Stimulated activated CD8-positive, alpha-beta memory T cell treated with anti-CD3 and anti-CD28 coated beads, Interleukin-4, amount 100 ng/mL, for 24 hours (primary cell): Measurements from ENCODE around the gene PTGES2.

Experiments used
- DNase-seq: peaks from one replicate; pipeline ENCODE4 v3.0.0-alpha.2; 2020; ENCODE audit warnings: low read depth

The PTGES2 gene

DNA sequence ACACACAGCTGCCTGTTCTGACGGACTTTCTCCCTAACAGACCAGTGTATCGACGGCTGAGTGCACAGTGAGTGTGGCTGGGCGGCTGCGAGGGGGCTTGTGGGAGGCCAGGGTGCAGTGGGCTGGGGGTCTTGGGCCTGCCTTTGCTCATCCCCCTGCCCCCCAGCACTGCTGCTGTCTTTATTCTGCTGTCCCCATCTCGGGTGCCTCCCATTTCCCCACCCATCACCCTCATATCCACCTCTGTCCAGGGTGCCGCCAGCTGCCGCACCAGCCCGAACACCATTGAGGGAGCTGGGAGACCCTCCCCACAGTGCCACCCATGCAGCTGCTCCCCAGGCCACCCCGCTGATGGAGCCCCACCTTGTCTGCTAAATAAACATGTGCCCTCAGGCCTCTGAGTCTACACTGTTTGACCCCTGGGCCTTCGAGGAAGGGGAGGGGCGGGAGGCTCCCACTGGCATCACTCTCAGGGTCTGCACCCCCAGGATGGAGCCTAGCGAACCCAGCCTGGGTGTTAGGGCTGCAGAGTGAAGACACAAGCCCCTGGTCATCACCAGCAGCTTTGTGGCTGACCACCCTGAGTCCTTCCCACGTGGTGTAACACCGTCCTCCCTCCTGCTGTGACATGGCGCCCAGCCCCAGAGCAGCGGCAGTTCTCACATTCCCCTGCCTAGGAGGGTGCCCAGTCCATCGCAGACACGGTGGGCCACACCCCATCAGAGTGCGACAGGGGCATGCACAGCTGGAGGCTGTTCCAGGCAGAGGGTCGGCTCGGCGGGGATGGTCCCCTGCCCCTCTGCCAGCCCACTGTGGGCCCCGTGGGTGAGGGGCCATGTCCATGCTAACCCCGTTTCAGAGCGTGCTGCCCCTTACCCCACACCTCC is 25.8 kb upstream of the PTGES2 start:
- DNase-seq, result no peak

- no peak for DNase-seq
These were observed 24.9 kb upstream of the PTGES2 start for GRCh38 chr9:128152133-128153059.

DNA sequence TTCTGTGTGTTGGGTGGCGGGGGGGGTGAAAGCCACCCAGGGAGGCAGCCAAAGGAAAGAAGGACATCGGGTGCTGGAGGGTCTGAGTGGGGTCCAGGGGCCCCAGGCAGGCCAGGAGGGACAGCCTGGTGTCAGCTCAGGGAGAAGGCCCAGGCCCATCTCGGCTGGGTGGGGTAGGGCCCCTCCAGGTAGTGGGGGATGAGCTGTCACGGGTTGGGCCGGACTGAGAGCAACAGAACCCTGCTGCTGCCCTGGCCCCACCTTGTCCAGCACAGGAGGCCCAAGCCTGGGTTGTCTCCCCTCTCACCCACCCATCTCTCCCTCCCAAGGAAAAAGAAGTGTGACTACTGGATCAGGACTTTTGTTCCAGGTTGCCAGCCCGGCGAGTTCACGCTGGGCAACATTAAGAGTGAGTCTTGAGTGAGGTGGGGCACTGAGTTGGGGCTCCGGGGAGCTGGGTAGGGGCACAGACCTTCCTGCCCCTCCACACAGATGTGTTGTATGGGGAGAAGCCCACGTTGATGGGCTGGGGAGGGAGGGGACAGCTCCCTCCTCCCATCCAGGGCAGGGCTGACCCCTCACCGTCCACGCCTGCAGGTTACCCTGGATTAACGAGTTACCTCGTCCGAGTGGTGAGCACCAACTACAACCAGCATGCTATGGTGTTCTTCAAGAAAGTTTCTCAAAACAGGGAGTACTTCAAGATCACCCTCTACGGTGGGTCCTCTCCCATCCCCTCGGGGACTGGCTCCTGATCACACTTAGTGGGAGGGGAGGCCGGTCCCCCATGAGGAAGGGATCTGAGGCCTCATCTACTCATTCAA is 24.0 kb upstream of the PTGES2 start:
- DNase-seq, result no peak

GRCh38 chr9:128150594-128151308 is 23.2 kb upstream of the PTGES2 start:
- DNase-seq, result no peak

DNA sequence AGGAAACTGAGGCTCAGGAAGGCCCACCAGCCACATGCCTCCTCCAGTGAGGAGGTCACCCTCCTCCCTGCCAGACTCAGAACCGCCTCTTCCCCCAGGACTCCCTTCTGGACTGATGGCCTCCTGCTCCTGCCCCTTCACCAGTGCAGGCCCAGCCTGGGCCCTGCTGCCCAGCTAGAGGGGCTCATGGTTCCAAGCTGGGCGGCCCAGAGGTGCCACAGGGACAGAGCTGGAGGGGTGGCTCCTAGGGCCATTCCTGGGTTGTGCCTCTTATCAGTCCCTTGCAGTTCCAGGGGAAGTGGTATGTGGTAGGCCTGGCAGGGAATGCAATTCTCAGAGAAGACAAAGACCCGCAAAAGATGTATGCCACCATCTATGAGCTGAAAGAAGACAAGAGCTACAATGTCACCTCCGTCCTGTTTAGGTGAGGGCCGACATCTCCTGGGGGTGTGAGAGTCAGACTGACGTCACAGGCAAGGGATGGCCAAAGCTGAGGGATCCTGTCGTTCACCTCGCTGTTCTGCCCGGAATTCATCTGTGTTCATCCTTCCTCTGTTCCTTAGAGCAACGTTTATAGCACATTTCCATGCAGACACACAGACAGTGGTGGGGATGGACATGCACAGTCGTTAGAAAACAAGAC is 22.5 kb upstream of the PTGES2 start:
- no peak for DNase-seq

DNA sequence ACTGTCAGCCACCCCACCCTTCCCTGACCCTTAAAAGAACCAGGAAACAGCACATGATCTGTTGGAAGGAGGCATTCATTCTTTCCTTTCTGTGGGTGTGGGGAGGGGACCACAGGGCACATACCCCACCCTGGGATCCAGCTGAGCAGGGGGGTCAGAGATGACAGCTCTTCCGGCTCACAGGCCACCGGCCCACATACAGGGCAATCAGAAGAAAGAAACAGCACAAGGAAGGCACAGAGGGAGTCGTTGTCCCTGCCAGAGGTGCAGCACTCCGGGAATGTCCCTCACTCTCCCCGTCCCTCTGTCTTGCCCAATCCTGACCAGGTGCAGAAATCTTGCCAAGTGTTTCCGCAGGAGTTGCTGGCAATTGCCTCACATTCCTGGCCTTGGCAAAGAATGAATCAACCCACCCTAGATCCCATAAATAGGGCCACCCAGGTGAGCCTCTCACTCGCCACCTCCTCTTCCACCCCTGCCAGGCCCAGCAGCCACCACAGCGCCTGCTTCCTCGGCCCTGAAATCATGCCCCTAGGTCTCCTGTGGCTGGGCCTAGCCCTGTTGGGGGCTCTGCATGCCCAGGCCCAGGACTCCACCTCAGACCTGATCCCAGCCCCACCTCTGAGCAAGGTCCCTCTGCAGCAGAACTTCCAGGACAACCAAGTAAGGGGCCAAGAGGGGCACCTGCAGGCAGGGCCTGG is 21.6 kb upstream of the PTGES2 start, which contains the start of gene LCN2:
Gene LCN2, plus strand, starts transcription at position 453 of the 701 bp plus-strand sequence. Its CDS starts 73 bp downstream, at position 526.
- no peak for DNase-seq

DNA sequence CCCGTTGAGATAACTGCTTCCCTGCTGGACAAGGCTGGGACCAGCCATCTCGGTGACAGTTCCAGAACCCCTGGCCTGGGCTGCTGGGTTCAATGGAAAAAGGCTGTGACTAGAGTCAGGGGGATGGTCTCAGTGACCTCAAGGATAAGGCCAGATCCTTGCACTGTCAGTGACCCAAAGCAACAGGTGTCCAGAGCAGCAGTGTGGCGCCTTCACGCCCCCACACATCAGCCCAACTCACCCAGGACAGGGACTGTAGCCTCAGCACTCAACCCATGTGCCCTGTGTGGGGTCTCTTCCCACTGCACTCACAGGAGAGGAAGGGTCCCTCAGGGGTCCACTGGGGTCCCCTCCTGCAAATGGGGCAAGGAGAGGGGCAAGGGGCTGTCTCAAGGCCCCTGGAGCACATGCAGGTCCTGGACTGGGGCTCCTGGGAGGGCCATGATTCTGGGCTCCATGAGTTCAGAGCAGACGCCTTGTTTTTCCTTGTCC is 21.0 kb upstream of the PTGES2 start:
- no peak for DNase-seq

GRCh38 chr9:128146591-128147120 is 19.1 kb upstream of the PTGES2 start:
- DNase-seq, result no peak

- no peak for DNase-seq
These were observed 18.4 kb upstream of the PTGES2 start for GRCh38 chr9:128145951-128146351.

- no peak for DNase-seq
These were observed 18.0 kb upstream of the PTGES2 start for GRCh38 chr9:128145536-128145935.

DNA sequence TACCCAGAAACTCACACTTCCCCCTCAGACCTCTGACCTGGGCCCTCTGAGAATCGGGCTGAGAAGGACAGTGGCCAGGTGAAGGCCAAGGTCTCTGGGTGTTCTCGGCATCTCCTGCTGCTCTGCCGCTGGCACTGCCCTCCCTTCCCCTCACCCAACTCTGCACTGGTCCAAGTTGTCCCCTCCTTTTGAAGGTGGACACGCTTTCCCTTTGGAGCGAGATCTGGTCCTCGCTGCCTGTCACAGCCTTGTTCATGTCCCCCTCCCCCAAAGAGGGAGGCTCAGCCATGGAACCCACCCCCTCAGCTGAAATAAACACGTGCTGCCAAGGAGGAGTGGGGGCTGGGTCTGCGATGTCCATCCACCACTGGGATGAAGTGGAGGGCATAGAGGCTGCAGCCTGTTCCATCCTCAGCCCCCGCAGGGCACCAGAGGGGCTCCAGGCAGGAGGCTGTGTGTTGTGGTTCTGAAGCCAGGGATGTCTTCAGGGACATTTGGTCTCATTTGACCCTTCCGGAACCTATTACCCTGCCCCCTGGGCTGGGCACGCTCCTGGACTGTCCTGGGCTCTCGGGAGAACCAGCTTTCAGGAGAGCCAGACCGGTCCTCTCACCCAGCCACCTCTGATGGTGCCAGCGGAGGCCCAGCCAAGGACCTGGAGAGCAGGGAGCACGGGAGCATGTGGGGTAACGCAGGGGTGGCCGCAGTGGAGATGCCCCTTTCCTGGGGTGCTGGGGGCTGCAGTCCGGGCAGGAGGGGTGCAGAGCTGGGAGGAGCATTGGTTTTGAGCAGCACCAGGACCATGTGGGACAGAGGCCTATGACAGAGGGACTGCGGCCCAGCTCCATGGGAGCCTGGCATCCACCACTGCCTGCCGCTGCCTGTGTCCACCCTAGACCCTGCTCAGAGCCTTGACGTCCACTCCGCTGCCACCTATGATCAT is 17.0 kb upstream of the PTGES2 start:
- no peak for DNase-seq

GRCh38 chr9:128143525-128144238 is 16.2 kb upstream of the PTGES2 start:
- DNase-seq, result no peak

- DNase-seq, result no peak
These were observed 15.1 kb upstream of the PTGES2 start for GRCh38 chr9:128142596-128142995.

DNA sequence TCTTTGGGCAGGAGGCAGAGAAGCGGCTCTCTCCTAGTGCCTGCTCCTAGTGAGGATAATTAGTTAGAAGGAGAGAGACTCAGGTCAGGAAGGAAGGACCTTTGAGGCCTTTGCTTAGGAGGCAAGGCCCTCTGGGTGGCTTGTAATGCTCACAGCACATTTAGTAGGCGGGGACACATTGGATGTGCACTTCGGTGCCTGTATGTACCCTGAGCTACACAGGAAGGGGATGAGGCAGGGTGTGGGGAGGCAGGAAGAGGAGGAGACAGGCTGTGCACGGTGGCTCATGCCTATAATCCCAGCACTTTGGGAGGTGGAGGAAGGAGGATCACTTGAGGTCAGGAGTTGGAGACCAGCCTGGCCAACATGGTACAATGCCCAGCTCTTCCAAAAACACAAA is 14.5 kb upstream of the PTGES2 start:
- DNase-seq, result no peak

DNA sequence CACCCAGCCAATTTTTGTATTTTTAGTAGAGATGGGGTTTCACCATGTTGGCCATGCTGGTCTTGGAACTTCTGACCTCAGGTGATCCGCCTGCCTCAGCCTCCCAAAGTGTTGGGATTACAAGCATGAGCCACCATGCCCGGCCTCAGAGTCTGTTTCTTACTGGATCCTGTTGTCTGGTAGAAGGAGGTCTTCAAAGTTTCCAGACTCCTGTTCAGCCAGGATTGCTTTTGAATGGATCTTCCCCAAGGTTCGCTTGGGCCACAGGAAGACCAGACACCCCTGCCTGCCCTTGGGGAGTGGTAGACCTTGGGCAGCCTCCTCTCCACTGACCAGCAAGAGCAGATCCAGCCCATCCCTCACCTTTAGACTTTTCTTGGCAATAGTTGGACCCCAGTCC is 14.1 kb upstream of the PTGES2 start:
- DNase-seq, result no peak

GRCh38 chr9:128139621-128140020 is 12.1 kb upstream of the PTGES2 start:
- DNase-seq, result no peak

GRCh38 chr9:128138001-128138400 is 10.5 kb upstream of the PTGES2 start:
- DNase-seq, result no peak
